Mesothelial cell of epicardium (in vitro differentiated cells): Measurements from ENCODE around the gene HS3ST5. TPM values are rescaled to one million over a fixed set of nuclear protein-coding genes. Genes with fewer than 3 reads are reported as not detected.

Experiments
- DNase-seq, 2 experiments: peaks; one replicate each; pipeline ENCODE4 v3.0.0; 2021; ENCODE audit warnings: low spot score in 2 of 2; ENCODE audit not compliant: unreplicated experiment in 2 of 2
- H3K27ac Mint-ChIP-seq: 2 replicates; pipeline ENCODE4 v1.8.0; 2021; ENCODE audit warnings: mixed read lengths
- H3K27me3 Mint-ChIP-seq: 2 replicates; pipeline ENCODE4 v1.8.0; 2021; ENCODE audit warnings: low read depth, mixed read lengths
- H3K36me3 Mint-ChIP-seq: 2 replicates; pipeline ENCODE4 v1.8.0; 2021; ENCODE audit warnings: mixed read lengths
- H3K4me1 Mint-ChIP-seq: 2 replicates; pipeline ENCODE4 v1.8.0; 2021; ENCODE audit warnings: mixed read lengths
- H3K4me3 Mint-ChIP-seq: 2 replicates; pipeline ENCODE4 v1.8.0; 2021; ENCODE audit warnings: mild to moderate bottlenecking, moderate library complexity, mixed read lengths
- H3K9me3 Mint-ChIP-seq: 2 replicates; pipeline ENCODE4 v1.8.0; 2021; ENCODE audit warnings: mixed read lengths
- CTCF ChIP-seq: fragments of 200-600 bp; sonication (generic); IDR thresholded peaks from one replicate; pipeline ENCODE4 v1.5.0; 2021; ENCODE audit warnings: antibody characterized with exemption; ENCODE audit not compliant: unreplicated experiment
- total RNA-seq: library from RNA; stranded (reverse); gene quantifications from 3 replicates; pipeline ENCODE4 v1.2.1, GENCODE V29; 2021

Gene HS3ST5
- total RNA-seq, 1 donor from 2014 or later = 0.49 TPM

DNA sequence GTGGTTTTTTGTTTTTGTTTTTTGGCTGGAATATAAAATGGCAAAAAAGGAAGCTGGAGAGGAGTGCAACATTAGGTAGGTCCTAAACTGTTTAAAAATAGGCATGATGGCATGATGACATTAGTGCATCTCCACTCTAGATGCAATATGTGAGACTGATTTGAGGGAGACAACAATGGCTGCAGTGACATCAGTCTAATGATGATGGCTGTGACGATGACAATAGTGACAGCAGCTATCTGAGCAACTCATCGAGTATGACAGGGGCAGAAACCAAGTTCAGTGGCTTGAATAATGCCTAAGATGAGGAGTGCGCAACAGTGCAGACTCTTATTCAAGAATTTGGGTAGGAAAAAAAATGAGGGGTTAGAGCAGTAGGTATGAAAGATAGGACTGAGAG, 82.0 kb downstream of the HS3ST5 start:
- no peak overlapping the region for H3K27ac Mint-ChIP-seq
- no peak overlapping the region for H3K4me3 Mint-ChIP-seq
- H3K27me3 Mint-ChIP-seq = no peaks in the 10 kb centered on the region
- H3K9me3 Mint-ChIP-seq = peaks cover 4% of the 10 kb centered on the region
- no peak for DNase-seq
- H3K36me3 Mint-ChIP-seq = peaks cover 2% of the 10 kb centered on the region
- TF ChIP-seq CTCF = no peak
- H3K4me1 Mint-ChIP-seq = no peaks in the 10 kb centered on the region

GRCh38 chr6:114258376-114258775, 84.4 kb downstream of the HS3ST5 start:
- Mint-ChIP-seq H3K4me3 (no peak overlapping the region), H3K9me3 (peaks cover 7% of the 10 kb centered on the region), H3K27me3 (no peaks in the 10 kb centered on the region), H3K36me3 (peaks cover 2% of the 10 kb centered on the region), H3K4me1 (no peaks in the 10 kb centered on the region), H3K27ac (no peak overlapping the region)
- DNase-seq = no peak
- no peak for TF ChIP-seq CTCF

DNA sequence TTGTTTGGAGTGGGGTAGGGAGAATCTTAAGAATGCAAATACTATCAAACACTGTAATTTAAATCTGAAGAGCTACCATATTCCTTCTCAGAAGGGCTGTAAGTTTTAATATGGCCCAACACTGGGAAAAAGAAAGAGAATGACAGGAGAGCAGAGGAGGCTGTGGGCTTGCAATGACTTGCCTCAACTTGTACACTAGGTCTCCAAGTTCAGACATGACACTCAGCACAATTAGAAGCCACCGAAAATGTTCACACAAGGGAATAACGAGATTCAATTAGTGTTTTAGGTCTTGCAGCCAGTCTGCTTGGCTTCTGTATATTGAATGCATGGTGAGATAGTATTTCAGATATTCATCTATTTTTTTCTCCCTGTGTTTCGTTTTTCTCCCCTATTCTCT, 89.4 kb downstream of the HS3ST5 start:
- Mint-ChIP-seq H3K27me3 (no peaks in the 10 kb centered on the region), H3K36me3 (peaks cover 2% of the 10 kb centered on the region), H3K4me3 (no peak overlapping the region), H3K4me1 (no peaks in the 10 kb centered on the region), H3K27ac (no peak overlapping the region), H3K9me3 (peaks cover 7% of the 10 kb centered on the region)
- no peak for DNase-seq
- no peak for TF ChIP-seq CTCF

GRCh38 chr6:114249522-114249921, 93.3 kb downstream of the HS3ST5 start:
- Mint-ChIP-seq H3K27me3 (no peaks in the 10 kb centered on the region), H3K9me3 (peaks cover 3% of the 10 kb centered on the region), H3K4me1 (no peaks in the 10 kb centered on the region), H3K27ac (no peak overlapping the region), H3K4me3 (no peak overlapping the region), H3K36me3 (no peaks in the 10 kb centered on the region)
- TF ChIP-seq CTCF = no peak
- DNase-seq = no peak

DNA sequence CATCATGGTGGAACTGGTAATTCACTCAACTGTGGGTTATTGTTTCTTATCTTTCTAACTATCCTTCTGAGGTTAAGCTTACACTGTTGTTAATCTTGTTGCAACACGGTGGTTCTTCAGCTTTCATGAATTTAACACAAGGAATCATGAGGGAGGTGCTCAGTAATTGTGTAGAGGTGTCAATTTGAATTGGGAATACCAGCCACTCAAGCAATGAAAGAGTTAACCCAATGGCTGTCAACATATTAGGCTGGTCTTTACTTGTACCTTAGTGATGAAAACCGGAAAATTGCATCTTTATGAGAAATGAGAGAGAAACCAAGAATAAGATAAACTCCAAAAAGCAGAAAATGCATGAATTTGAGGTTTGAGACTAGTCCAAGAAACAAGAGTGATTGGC, 95.7 kb downstream of the HS3ST5 start:
- Mint-ChIP-seq H3K4me1 (no peaks in the 10 kb centered on the region), H3K27me3 (no peaks in the 10 kb centered on the region), H3K36me3 (no peaks in the 10 kb centered on the region), H3K4me3 (no peak overlapping the region), H3K9me3 (no peaks in the 10 kb centered on the region), H3K27ac (no peak overlapping the region)
- DNase-seq = no peak
- TF ChIP-seq CTCF = no peak

GRCh38 chr6:114240796-114241195, 102.0 kb downstream of the HS3ST5 start:
- Mint-ChIP-seq H3K4me3 (no peak overlapping the region), H3K27ac (no peak overlapping the region), H3K27me3 (no peaks in the 10 kb centered on the region), H3K4me1 (no peaks in the 10 kb centered on the region), H3K36me3 (no peaks in the 10 kb centered on the region), H3K9me3 (no peaks in the 10 kb centered on the region)
- DNase-seq = no peak
- TF ChIP-seq CTCF = no peak
